Thyroid gland (tissue), 4 donors: ENCODE measurements around the gene CXCL12.

Experiments used
- CTCF ChIP-seq, 6 experiments: fragments of 200-600 bp in 3 of 6; fragments of 450-650 bp in 3 of 6; sonication (generic) in 3 of 6; IDR thresholded peaks; one replicate each; pipeline ENCODE4 v1.5.1; 2016 to 2019; ENCODE audit warnings: antibody characterized with exemption in 6 of 6, mild to moderate bottlenecking in 2 of 6, inconsistent platforms in 1 of 6, moderate library complexity in 1 of 6
- POLR2A ChIP-seq, 2 donors: fragments of 450-650 bp; IDR thresholded peaks; one replicate each; pipeline ENCODE4 v1.6.1; 2017; ENCODE audit warnings: antibody characterized with exemption in 2 of 2, mild to moderate bottlenecking in 2 of 2, moderate library complexity in 1 of 2

- TF ChIP-seq CTCF (IDR thresholded peaks at IDR 0.05) (no peak), POLR2A (IDR thresholded peaks at IDR 0.05) (no peak)
Measured at GRCh38 chr10:44416936-44417335, 32.0 kb upstream of the CXCL12 start.
